Measurements from ENCODE around the gene SUCLA2.

DNA sequence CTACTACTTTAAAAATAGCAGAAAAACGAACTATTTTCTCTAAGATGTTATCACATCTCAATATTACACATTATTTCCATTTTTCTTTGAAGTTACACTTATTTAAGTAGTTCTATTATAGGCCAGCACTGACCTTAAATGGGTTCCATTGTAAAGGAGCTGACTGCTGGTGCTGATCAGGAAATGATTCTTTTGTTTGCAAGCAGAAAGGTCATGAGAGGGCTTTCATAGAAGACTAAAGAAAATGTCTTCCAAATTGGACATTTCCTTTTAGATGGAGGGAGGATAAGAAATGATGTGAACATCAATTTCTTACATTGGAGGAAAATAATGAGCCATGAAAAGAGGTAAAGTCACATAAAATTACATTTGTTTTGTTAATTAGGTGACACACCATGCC is 96.2 kb downstream of the SUCLA2 start:
- TF ChIP-seq, protein P1, sequence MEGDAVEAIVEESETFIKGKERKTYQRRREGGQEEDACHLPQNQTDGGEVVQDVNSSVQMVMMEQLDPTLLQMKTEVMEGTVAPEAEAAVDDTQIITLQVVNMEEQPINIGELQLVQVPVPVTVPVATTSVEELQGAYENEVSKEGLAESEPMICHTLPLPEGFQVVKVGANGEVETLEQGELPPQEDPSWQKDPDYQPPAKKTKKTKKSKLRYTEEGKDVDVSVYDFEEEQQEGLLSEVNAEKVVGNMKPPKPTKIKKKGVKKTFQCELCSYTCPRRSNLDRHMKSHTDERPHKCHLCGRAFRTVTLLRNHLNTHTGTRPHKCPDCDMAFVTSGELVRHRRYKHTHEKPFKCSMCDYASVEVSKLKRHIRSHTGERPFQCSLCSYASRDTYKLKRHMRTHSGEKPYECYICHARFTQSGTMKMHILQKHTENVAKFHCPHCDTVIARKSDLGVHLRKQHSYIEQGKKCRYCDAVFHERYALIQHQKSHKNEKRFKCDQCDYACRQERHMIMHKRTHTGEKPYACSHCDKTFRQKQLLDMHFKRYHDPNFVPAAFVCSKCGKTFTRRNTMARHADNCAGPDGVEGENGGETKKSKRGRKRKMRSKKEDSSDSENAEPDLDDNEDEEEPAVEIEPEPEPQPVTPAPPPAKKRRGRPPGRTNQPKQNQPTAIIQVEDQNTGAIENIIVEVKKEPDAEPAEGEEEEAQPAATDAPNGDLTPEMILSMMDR (IDR thresholded peaks at IDR 0.05): no peak
- TF ChIP-seq POLR2AphosphoS5 (IDR thresholded peaks at IDR 0.05) (no peak), POLR2A (IDR thresholded peaks at IDR 0.05) (no peak)
